NCI-H1105 (cell line): ENCODE data around the gene KLHL3.
"Not testable (repeated sequence)": the region's sequence is repeated elsewhere in the genome, so short reads cannot be mapped to it uniquely, and the experiment has no call there.

Source experiments
- DNase-seq: peaks from one replicate; lab custom pipeline; 2025; lab: John Stamatoyannopoulos, UW

The KLHL3 gene

DNA sequence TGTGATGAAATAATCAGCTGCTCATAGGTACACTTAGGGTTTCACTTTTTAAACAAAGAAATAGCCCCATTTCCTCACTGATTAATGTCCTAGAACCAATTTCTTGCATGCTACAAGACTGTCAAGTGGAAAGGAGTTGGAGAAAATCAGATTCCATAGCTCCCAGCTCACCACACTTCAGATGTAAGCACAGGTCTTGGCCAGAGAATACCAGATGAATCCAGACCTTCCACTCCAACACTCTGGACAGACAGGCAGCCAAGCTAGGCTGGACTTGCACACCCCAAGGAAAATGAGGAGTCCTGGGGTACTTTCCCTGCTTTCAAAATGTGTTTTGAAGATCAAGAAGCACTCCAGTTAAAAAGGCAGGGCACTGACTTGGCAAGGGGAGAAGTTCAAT lies 68.5 kb downstream of the KLHL3 start:
- no peak for DNase-seq

DNA sequence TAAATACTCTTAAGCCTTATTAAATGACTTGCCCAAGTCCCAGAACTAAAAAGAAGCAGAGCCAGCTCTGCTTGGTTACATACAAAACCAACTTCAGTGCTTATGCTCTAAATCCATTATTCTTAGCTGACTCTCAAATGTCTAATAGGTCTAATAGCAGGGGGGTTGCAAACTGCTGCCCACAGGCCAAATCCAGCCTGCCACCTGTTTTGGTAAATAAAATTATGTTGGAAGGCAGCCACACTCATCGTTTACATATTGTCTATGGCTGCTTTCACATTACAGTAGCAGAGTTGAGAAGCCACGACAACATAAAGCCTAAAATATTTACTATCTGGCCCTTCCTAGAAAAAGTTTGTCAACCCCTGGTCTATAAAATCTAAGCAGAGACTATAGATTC lies 69.0 kb downstream of the KLHL3 start:
- peak; percentile 23 for DNase-seq

DNA sequence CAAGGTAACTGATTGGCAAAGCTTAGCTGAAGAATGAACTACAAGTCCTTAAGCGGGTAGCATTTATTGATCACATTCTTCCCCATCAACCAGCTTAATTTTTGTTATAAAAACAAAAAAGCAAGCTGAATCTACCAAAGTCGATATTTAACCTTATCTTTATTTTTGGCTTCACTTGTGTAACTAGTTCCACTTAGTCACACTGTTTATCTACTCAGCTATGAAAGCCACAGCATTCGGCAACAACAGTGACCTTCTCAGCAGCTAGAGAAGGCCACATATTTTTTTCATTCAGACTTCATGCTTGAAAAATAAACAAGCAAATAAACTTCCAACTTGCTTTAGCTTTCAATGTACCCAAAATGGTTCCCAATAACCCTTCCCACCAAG lies 69.4 kb downstream of the KLHL3 start:
- DNase-seq, result no peak

DNA sequence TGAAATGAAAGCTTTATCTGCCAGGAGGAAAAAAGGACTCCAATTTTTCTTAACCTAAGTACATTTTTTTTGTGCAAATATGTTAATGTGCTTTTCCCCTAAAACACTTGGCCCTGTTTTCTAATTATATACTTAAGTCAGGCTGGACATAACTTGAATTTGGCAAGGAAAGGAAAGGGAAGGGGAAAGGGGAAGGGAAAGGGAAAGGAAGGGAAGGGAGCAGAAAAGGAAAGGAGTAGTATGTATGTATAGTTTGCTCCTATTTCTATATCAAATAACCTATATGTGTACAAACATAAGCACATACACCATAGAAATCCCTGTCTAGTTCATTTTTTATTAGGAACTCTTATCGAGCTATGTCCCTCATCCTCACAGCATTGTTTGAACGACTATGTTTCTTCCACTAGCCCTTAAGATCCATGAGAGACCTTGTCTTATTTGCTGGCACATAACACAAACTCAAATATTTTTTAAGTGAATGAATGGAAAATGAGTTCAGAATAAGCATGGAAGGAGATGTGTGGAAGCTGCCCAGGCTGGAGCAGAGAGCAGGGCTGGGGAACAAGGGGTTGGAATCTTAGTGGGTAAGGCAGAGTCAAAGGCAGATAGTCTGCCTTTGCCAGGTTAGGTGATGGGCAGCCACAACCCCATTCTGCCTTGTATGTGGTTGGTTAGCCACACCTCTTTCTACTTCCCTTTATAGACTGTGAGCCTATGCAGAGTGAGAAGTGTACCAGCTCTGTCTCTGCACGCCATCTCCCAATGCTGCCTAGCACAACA lies 70.0 kb downstream of the KLHL3 start:
- peak; percentile 4 for DNase-seq

DNA sequence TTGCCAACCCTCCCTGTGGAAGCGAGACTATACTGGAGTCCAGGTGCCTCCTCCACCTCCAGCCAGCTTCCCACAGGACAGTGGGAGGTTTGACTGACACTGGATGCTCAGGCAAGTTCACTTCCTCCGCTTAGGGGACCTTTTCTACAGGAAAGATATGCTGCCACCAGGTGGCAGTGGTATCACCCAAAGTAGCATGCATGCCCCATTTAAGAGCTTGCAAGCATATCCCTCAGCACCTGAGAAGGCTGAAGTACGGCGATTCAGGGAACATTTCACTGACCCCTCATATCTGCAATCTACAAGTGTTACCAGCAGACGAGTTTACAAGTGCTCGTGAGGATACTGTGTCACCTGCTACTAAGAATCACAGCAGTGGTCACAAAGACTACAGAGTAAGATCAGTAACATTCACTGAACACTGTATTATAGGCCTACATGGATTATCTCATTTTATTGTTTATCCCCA lies 75.5 kb downstream of the KLHL3 start:
- DNase-seq, result peak; percentile 50

DNA sequence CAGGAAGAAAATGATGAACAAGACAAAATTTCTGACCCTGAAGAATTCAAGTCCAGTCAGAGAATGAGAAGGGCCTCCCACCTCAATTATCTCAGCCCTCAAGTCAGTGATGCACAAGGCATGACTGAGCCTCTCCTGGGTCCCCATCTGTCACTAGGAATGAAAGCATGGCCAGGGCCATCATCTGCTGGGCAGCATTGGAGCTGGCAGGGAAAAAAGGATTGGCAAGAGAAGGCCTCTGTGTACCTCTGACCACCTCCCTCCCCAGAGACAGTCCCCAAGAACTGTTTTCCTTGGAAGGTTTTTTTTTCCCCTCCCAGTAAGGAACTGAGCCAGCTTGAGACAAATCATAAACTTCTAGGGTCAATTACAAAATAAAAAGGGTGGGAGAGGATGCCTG lies 76.7 kb downstream of the KLHL3 start:
- no peak for DNase-seq

DNA sequence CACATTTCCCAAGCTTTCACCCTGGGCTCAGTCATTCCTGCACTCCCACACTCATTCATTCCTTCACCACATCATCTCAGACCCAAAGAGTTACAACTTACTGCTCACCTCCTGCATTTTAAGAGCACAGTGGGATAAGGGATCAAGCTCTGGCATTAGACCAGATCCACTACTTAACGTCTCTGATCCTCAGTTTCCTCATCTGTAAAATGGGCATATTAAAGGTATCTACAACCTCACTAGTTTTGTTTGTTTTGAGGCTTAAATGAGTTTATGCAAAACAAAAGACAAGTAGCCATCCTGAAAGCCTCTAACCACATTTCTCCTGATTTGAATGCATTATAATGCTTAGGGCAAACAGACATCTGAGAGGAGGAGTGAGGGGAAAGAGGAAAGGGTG lies 77.6 kb downstream of the KLHL3 start:
- no peak for DNase-seq

DNA sequence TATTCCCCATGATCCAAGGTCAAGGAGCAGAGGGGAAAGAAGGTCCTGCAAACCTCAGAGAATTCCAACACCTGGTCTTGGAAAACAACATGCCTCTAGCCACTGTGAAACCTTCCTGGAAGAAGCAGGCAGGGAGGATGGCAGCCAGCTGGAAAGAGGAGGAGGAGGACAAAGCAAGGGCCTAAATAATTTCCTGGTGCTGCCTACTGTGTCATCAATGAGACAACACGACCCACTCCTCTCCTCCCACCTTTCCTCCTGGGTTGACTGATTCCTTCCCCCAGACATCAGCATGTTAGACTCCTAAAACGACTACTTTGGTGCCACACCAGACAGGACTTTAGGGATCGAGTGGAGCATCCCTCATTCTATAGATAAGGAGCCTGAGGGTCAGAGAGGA lies 78.8 kb downstream of the KLHL3 start:
- DNase-seq, result no peak

DNA sequence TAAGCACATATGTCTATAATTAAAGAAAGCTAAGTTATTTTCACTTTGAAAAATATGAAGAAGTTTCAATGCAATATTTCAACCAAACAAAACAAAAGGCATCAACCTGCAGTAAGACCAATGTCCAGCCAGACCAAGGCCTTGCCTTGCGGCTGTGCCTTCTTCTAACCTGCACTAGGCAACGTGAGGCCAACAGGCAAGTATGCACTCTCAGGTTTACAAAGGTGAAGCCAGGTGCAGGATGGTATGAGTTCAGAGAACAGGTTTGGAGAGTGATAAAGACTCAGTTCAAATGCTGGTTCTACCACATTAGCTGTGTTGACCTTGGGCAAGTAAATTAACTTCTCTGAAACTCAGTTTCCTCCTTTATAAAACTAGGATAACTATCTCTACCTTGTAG lies 79.3 kb downstream of the KLHL3 start:
- DNase-seq, result no peak

DNA sequence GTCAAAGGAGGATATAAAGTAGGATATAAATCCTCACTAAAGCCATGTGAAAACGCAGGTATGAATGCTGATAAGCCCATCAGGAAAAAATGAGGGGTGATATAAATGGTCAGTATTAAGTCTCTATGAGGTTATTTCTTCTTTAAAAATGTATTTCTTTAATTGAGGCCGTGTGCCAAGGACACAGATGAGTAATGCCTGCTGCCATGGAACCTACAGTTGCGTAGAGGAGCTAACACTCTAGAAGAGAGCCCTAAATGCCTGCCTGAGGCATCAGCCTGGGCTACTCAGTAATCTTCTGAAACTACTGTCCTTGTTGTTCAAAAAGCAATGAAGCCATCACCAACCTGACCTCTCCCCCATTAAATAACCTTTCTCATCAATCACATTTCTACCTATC lies 84.9 kb downstream of the KLHL3 start:
- DNase-seq, result no peak

DNA sequence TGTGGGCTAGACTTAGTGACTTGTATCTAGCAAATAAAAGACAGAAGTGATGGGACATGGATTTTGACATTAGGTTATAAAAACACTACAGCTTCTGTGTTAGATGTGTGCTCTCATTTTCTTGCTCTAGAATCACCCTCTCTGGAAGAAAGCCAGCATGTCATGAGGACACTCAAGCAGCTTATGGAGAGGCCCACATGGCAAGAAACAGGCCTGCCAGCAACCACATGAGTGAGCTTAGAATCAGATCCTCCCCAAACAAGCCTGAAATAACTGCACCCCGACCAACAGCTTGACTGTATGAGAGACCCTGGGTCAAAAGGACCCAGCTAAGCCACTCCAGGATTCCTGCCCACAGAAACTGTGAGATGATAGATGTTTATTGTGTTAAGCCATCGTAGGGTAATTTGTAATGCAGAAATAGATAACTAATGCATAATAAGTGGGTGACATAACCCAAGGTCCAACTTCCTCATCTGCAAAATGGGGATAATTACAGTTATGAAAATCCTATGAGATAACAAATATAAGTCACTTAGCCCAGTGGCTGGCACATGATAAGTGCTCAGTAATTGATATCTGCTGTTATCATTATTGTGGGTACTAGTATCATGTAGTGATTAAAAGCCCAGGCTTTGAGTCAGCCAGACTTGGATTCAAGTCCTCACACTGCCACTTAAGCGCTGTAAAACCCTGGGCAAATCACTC lies 86.5 kb downstream of the KLHL3 start:
- no peak for DNase-seq

DNA sequence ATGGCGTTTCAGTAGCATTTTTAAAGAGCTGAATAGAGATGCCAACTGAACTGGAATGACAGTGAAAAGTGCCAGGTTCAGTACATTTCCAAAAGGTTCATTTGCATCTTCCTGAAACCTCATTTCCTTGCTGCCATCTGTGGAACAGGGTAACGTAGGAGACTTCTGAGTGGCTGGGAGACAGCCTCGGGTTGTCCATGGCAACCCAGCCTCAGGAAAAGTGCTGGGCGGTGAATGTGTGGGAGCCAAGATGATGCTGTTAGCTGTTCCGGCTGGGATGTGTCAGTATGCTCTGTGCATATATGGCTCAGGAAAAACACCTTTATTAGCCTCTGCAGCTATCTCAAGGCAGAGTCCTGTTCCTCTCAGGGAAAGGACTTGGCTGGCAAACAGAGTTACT lies 87.5 kb downstream of the KLHL3 start:
- DNase-seq, result no peak

DNA sequence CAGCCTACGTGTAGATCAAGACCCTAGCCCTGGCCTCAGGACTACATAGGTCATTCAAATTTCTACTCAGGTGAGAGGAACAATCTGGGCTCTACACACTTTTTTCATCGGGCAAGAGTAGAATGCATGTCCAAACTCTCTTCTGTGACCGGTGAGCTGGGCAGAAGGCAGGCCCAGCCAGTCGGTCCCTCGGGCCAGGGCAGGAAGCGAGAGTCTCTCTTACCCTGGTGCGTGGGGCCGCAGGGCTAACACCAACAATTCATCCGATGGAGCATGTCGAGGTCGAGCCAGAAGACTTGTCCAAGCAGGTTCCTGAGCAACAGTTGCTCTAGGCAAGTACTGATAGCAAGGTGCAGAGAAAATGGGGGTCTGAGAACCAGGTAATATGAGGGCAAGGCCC lies 88.5 kb downstream of the KLHL3 start:
- no peak for DNase-seq

DNA sequence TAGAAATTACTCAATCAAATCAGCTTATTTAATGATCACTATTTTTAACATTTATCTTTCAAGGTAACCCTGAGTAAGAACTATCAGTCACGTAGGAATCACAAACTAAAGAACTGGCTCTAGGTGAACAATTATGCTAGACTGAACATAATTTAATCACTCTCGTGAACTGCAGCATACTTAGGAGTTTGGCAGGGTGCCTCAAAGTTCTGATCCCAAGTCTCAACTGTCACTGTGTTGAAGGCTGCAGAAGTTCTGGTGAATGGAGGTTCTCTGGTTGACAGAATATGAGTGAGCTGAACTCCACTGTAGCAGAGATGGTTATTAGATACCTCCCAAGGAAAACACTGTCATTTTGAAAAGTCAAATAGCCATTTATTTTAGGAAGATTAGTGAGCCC lies 89.1 kb downstream of the KLHL3 start:
- DNase-seq, result no peak

DNA sequence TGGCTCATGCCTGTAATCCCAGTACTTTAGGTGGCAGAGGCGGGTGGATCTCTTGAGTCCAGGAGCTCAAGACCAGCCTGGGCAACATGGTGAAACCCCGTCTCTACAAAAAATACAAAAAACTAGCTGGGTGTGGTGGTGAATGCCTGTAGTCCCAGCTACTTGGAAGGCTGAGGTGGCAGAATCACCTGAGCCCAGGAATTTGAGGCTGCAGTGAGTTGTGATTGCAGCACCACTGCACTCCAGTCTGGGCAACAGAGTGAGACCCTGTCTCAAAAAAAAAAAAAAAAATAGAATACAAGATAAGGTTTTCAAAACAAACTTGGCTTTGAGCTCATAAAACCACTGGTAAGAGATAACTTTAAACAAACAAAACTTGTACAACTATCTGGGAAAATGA lies 92.8 kb downstream of the KLHL3 start:
- DNase-seq, result not testable (repeated sequence)

DNA sequence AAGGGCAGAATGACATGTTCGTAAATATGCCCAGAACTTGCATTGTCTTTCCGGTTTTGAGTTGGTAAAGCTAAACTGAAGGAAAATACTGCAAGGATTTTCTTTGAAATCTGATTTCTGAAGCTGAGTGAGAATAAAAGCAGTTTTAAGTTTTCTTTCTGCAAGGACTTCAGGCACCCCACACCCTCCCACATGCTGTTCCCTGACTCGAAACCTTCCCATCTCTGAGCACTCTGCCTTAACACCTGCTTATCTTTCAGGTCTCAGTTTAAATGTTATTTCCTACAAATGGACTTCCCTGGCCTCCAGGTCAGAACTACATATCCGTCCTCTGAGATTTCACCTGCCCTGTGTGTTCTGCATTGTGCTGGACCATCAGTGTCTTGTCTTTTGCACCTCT lies 93.8 kb downstream of the KLHL3 start:
- DNase-seq, result no peak

DNA sequence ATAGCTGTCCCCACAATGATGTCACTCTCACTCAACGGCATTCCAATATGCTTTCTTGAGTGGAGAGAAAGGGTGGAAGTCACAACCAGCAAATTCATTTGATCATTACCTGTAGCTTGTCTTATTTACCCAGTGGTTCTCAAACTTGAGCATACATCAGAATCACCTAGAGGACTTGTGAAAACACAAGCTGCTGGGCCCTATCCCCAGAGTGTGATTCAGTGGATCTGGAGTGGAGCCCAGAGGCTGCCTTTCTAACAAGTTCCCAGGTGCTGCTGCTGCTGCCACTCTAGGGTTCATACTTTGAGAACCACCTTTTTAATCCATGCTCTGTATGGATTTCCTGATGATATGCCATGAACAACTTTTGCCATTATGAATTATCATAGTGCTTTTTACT lies 94.7 kb downstream of the KLHL3 start:
- no peak for DNase-seq

DNA sequence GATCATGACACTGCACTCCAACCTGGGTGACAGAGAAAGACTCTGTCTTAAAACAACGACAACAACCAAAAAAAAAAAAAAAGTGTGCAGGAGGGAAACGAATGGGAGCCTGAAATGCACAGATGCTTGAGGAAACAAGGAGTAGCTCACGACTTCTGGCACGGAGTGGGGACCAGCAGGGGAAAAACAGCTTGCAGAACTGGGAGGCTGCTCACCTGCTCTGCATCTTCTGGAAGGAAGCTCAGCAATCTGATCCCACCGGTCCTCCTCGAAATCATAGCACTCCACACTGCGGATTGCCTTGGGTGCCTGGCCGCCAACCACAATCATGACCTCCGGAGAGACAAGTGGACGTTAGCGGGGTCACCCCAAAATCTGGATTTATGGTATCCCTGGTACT lies 96.2 kb downstream of the KLHL3 start:
- DNase-seq, result no peak

DNA sequence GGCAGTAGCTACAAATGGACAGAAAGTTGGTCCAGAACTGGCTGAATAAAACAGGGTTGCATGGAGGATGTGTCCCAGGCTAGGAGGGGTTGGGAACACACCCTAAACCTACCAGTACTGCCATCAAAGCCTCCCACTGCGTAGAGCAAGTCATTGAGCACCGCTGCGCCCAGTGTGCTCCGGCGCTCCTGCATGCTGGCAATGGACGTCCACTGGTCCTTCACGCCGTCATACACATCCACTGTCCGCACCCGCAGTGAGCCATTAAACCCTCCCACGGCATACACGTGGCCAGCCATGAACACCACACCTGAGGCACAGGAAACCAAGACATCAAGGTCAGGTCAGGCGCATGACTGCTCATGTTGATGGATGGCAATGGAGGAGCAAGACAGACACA lies 97.0 kb downstream of the KLHL3 start:
- DNase-seq, result no peak

DNA sequence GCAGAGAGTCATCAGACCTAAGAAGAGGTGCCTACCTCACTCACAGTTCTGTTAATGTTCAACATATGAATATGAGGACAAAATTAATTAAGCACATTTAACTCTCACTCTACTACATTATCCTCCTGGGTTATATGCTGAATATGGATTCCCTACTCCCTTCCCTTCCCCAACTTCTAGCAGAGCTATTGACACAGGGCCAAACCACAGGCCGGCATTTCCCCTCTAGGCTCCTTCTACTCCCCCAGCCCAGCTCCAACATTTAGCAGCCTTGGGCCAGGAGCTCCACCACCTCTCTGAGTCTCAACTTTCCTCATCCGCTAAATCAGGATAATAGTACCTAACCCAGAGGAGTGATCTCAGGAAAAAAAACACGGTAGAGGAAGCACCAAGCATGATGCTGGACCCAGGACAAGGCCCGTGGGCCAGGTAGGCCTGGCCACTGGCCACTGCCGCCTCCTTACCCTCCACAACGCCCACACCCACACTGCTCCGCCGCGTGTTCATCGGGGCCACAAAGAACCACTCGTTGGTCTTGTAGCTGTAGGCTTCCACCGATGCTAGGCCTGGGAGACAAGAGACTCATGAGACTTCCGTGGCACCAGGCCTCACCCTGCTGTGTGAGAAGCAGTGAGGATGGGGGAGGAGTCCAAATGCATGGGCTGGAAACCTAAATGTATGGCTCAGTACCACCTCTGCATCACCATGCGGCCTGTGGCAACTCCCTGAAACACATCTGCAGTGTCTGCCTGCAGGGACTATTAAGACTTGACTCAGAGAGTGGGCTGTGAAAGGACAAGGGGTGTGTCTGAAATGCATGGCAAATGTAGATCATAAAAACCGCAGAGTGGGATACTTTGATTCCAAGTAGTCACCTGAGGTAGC lies 98.8 kb downstream of the KLHL3 start:
- DNase-seq, result no peak

DNA sequence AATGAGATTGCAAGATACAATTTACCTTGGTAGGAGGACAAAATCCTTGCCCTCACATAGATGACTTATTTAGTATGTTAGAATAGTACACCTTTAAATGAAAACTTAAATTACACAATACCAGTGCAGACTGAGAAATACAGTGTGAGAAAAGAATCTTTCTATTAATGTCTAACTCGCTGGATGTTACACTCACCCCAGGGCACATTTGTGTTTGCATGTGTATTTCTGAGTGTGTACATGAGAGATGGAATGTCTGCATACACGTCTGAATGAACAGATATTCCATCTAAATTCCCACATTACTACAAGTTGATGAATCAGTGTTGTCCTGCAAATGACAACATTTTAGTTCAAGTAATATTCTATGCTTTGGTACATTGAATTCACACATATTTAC lies 99.8 kb downstream of the KLHL3 start:
- DNase-seq, result no peak

DNA sequence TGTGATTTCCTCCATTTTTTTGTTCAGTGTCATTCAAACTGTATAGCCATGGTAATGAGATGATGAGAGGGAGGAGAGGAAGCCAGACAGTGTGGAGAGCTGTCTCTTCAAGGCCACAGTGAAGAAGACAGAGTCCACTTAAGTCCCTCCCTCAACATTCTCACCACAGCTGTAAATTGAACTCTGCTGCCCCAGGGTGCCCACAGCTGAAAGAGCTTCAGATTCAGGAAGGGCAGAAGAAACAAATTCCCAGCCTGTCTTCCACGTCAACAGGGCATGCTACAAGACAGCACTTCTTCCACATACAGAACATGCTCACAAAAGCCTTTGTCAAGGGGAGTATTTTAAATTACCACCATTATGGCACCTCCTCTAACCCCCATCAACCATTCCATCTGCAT lies 100.4 kb downstream of the KLHL3 start:
- DNase-seq, result no peak

DNA sequence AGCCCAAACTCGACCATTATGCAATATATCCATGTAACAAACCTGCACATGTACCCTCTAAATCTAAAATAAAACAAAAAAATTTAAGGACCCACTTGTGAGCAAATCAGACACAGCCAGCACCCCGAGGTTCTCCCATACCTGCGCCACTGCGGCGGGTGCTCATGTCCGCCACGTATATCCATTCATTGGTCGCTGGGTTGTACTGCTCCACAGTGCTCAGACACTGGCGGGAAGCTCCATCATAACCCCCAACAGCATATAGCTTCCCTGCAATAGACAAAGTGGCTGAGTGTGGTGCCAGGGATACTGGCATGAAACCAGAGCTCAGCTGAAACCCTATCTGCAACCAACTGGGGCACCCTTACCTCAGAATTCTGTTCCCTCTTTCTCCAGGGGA lies 102.0 kb downstream of the KLHL3 start:
- DNase-seq, result no peak
